ENCODE results near the gene FAM32A. TPM values are rescaled to one million over a fixed set of nuclear protein-coding genes. Genes with fewer than 3 reads are reported as not detected.

The FAM32A gene
- total and polyA plus RNA-seq, 10 of the 15 experiments (the other 5 are each of a cell fraction or from before 2014, with no cell fraction given): 33.3 to 116 (median 71.9) TPM

GRCh38 chr19:16208847-16209665, 23.8 kb downstream of the FAM32A start:
- no peak for TF ChIP-seq USF2 (IDR thresholded peaks at IDR 0.05; ENCODE audit: borderline replicate concordance, low read depth, low read length)
- no peak for TF ChIP-seq CBFB (IDR thresholded peaks at IDR 0.05; ENCODE audit: low read depth)
- TF ChIP-seq ZBED1 (IDR thresholded peaks at IDR 0.05; ENCODE audit: borderline replicate concordance): no peak
- no peak for TF ChIP-seq PKNOX1 (IDR thresholded peaks at IDR 0.05)
- TF ChIP-seq POU2F2 (IDR thresholded peaks at IDR 0.05; ENCODE audit: borderline replicate concordance, low read depth, low read length): no peak
- no peak for TF ChIP-seq PBX3 (IDR thresholded peaks at IDR 0.05; ENCODE audit: insufficient replicate concordance, low read depth, low read length)
- no peak for TF ChIP-seq ZNF207 (IDR thresholded peaks at IDR 0.05; ENCODE audit: borderline replicate concordance)
- no peak for TF ChIP-seq PAX5 (IDR thresholded peaks at IDR 0.05; ENCODE audit: borderline replicate concordance, low read depth, low read length)
- TF ChIP-seq RB1 (IDR thresholded peaks at IDR 0.05; ENCODE audit: borderline replicate concordance): no peak
- no peak for TF ChIP-seq MXI1 (IDR thresholded peaks at IDR 0.05; ENCODE audit: low read depth, low read length)
- no peak for TF ChIP-seq GATAD2B (conservative IDR thresholded peaks at IDR 0.05; ENCODE audit: low read depth)
- Histone ChIP-seq H4K20me1 (ENCODE audit: control insufficient read depth, insufficient read depth) (no peaks in the 10 kb centered on the region), H3K4me1 (ENCODE audit: control insufficient read depth, insufficient read depth, low read length) (no peaks in the 10 kb centered on the region), H3K27me3 (replicated peaks in 1 of 2; ENCODE audit: control insufficient read depth in 2 of 2, insufficient read depth in 2 of 2, low read length in 1 of 2) (no peaks in the 10 kb centered on the region), H3K79me2 (ENCODE audit: control insufficient read depth, insufficient read depth, low read length) (no peaks in the 10 kb centered on the region), H3K9ac (ENCODE audit: control insufficient read depth, insufficient read depth, low read length) (no peak overlapping the region), H3K9me3 (replicated peaks; ENCODE audit: control insufficient read depth, insufficient read depth, low read length) (no peaks in the 10 kb centered on the region), H3K4me3 (no peak overlapping the region), H3K27ac (ENCODE audit: control insufficient read depth, insufficient read depth) (no peak overlapping the region), H2AFZ (ENCODE audit: control insufficient read depth, low read depth, low read length) (no peak overlapping the region), H3K4me2 (ENCODE audit: control insufficient read depth, insufficient read depth) (no peak overlapping the region), H3K36me3 (ENCODE audit: control insufficient read depth in 2 of 2, insufficient read depth in 2 of 2, low read length in 1 of 2) (peaks cover 7 to 14% of the 10 kb centered on the region in 2 experiments; a peak in 3 of 4 replicates)
- BruUV-seq (replicated peaks): no TSS peak
- SMC1A ChIA-PET (ENCODE audit: uncharacterized antibody, unreplicated experiment): no interaction called here
- RAD21 ChIA-PET (ENCODE audit: unreplicated experiment): no interaction called here
- DNase-seq (ENCODE audit: low read depth, low spot score): no peak
- no peak for FAIRE-seq
- in situ Hi-C loops (cut with MboI): no loop called here
- CTCF ChIA-PET: no interaction called here
- intact Hi-C loops (cut with micrococcal nuclease; ENCODE audit: unreplicated experiment): no loop called here
- ATAC-seq: no peak
- POLR2A ChIA-PET: no interaction called here
- 95% methylated on average over 29 of the region's 29 CpGs for WGBS (ENCODE audit: insufficient coverage, insufficient replicate concordance, low lambda C conversion rate, missing lambda C conversion rate)
